NCI-H524 (cell line): ENCODE measurements around the gene VPS26B.
"Not testable (repeated sequence)": the region's sequence is repeated elsewhere in the genome, so short reads cannot be mapped to it uniquely, and the experiment has no call there.

Source experiments
- DNase-seq, 2 experiments: peaks; one replicate each; lab custom pipeline; 2025; lab: John Stamatoyannopoulos, UW

VPS26B gene

DNA sequence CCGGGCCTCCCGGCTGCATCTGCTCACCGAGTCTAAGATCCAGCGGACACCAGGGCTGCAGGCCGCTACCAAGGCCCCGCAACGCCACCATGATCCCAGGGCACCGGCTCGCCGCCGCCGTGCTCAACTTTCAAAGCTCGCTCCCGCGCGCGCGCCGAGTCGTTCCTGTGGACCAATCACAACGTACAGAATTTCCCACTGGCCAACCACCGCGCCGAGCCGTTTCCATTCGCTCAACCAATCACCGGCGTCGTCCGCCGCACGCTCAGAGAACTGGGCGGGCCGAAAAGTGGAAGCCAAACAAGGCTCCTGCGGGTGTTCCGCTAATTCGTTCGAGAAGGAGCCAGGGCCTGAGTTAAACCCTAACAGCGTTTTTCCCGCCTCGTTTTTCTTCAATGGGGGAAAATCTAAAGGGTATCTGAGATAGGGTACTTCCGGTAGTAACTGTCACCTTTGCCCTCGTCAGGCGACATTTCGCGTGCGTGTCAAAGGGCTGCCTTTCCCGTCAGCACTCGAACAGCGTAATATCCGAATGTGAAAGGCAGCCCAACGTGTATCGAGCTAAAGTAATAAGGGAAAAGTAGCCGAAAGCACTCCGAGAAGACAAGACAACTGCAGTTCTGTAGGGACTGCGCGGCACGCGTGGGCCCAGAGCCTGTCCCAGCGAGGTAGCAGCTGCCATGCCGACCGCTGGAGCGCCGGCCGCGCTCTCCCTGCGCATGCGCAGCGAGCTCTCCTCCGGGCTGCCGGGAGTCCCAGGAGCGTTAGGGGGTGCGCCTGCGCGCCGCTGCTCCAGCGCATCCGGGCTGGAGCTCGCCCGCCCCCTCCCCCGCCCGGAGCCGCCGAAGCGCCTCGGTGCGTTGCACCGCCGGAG is at the start of gene VPS26B, which contains the start of gene NCAPD3:
Gene VPS26B, plus strand, starts transcription at position 836 of the 874 bp plus-strand sequence. CDS start 452 bp downstream, outside the sequence.
Gene NCAPD3, minus strand, starts transcription at position 132 of the 874 bp plus-strand sequence. Its CDS starts 41 bp downstream, at position 91.
- DNase-seq = peak; percentile 93 to 95

DNA sequence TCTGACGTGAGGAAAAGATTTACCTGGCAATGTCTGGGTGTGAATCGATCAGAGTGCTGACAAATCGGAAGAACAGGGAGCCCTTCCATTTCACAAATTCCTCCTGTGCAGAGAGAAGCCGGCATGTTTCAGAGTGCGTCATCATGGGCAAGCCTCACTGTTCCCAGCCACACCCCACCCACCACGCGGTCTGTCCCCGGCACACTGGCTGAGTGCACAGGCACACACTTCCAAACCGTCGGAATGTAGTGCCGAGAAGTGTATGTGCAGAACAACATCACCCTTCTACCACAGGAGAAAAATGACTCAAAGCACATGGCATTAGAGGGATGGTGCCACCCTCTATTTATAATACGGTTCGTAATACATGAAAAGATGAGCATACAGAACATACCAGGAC is 48.2 kb upstream of the VPS26B start:
- DNase-seq = no peak

GRCh38 chr11:134178032-134178674 is 46.3 kb upstream of the VPS26B start:
- DNase-seq = no peak

- no peak for DNase-seq
Measured at GRCh38 chr11:134181707-134182106, 42.8 kb upstream of the VPS26B start.

DNA sequence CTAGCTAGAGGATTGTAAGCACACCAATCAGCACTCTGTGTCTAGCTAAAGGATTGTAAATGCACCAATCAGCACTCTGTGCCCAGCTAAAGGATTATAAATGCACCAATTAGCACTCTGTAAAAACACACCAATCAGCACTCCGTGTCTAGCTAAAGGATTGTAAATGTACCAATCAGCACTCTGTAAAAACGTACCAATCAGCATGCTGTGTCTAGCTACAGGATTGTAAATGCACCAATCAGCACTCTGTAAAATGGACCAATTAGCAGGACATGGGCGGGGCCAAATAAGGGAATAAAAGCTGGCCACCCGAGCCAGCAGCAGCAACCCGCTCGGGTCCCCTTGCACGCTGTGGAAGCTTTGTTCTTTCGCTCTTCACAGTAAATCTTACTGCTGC is 36.4 kb upstream of the VPS26B start:
- not testable (repeated sequence) for DNase-seq

GRCh38 chr11:134196756-134197155 is 27.7 kb upstream of the VPS26B start:
- no peak for DNase-seq

DNA sequence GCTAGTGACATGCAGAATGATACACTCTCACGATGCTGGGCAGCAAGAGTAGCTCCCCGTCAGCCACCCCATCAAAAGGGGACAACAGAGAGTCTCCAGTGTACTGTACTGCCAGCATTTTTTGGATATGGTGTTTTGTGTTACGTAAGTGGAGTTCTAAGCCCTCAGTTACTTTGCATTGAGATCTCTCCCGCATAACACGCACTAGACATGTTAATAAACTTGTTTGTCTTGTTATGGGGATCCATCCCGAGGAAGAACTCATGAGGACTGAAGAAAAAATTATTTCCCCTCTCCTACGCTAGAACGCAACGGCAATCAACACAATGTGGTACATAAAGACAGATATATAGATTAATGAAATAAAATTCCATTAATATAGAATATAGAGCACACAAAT is 24.9 kb upstream of the VPS26B start:
- no peak for DNase-seq

DNA sequence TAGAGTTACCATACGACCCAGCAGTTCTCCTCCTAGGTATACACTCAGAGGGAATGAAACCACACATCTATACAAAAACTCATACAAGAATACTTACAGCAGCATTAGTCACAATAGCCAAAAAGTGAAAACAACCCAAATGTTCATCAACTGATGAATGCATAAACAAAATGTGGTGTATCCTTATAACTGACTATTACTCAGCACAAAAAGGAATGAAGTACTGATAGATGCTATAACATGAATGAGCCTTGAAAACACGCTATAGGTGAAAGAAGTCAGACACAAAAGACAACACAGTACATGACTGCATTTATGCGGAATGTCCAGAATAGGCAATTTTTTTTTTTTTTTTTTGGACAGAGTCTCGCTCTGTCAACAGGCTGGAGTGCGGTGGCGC is 23.8 kb upstream of the VPS26B start:
- DNase-seq = no peak

GRCh38 chr11:134202661-134203060 is 21.8 kb upstream of the VPS26B start:
- DNase-seq = peak in 1 of 2 experiments; percentile 17

DNA sequence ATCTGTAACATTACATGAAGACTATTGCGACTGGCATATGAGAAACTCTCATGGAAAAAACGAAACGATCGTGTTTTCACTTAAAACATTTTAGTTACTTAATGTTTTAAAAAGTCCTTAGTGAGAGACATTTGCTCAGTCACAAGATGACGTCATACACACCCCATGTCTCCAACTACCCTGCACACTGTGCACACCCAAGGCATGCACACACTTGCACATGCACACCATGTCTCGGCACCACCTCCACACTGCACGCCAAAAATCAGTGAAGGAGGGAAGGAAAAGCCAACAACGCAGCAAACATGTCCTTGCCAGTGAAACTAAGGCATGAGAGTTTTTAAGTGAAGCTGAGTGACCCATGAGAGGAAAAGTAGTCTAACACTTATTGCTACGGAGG is 18.7 kb upstream of the VPS26B start:
- no peak for DNase-seq

DNA sequence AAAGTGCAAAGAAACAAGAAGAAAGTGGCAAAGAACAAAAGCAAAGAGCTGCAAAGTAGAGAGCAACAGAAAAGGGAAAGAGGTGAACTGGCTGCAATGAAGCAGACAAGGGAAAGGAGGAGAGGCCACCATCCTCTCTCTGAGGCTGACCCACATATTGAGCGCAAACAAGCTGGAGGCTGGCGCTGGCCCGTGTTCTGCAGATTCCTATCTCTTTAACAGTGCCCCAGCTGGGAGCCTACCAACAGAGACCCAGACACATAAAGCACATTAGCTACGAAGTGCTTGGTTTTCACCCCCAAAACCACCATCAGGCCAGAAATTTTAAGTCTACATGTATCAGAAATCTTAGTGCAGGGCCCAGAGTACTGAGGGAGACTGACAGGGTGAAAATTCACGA is 18.3 kb upstream of the VPS26B start:
- DNase-seq = no peak

- DNase-seq = peak in 1 of 2 experiments; percentile 9
Measured at GRCh38 chr11:134207538-134208239, 16.8 kb upstream of the VPS26B start.

DNA sequence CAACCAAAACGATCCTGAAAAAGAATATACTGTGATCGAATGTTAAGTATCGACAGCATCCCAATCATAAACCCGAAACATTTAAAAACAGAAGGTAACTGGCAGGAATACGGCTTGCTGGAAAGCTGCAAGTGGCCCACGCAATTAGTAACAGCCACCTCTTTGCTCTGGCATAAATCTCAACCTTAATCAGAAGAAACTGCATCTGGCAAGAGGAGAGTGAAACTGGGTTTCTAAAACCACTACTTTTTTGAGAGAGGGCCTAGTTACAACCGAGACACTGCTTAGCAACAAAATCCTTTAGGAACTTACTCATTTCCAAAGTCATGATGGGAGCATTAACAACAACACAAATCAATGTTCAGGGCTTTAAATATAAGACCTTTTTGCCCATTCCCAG is 8.6 kb upstream of the VPS26B start:
- DNase-seq = no peak

DNA sequence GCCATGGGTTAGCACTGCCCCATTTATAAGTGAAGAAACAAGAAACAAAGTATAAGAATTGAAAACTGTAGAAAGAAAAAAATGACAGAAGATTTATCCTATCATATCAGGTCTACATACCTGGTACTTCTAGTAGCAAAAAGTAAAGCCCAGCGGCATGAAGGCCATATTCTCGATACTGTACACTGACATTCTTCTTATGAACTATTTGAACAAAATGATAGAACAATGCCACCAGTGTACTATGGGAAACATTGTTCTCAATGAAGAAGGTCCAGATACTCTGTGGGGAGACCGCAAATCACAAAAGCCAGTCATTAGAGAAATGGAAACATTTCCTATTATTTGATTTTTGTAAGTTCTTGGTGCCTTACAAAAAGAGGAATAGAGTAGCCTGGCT is 7.7 kb upstream of the VPS26B start:
- DNase-seq = no peak

- DNase-seq = no peak
Measured at GRCh38 chr11:134223121-134223520, 1.4 kb upstream of the VPS26B start.

GRCh38 chr11:134224710-134225664 is 516 bp downstream of the VPS26B start:
- peak; percentile 16 to 51 for DNase-seq

DNA sequence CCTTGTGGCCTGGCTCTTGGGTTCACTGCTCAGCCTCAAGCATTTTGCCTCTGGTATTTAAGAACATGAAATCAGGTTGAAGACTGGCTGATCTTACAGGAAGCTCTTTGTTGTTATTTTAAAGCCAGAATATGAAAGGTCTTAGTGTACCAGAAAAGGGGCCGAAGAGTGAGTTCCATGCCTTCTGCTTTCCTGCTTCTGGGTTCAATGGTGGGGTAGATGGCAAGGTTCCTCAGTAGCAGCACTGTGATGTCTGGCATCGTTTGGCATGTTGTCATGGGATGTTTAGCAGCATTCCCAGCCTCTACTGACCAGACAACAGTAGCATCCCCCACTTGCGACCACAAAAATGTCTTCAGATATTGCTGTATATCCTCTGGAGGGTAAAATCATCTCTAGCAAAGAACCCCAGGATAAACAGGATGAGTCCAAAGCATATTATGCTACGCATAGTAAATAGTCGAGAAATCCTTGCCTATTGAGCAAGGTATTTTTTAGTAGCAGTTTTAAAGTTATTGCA is 2.4 kb downstream of the VPS26B start:
- no peak for DNase-seq

GRCh38 chr11:134228625-134229024 is 4.2 kb downstream of the VPS26B start:
- DNase-seq = peak in 1 of 2 experiments; percentile 41

DNA sequence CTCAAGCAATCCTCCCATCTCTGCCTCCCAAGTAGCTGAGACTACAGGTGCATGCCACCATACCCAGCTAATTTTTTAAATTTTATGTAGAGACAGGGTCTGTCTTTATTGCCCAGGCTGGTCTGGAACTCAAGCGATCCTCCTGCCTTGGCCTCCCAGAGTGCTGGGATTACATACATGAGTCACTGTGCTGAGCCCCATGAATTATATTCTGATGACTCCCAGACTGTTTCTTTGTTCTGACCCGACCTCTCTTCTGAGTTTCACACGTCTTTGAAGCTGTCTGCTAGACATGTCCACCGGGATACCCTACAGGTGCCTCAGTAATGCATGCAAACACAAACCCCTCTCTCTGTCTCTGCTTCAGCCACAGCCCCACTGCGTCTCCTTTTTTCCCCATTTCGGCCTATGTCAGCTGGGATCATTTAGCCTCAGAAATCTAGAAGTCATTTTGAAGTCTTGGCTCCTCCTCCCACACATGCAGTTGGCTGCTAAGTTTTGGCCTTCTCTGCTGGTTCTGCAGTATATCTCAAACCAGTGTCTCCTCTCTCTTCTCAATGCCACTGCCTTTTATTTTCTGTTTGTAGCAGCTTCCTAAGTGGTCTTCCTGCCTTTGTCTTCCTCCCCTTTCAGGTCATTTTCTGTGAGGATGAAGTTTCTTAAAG is 4.8 kb downstream of the VPS26B start:
- no peak for DNase-seq

DNA sequence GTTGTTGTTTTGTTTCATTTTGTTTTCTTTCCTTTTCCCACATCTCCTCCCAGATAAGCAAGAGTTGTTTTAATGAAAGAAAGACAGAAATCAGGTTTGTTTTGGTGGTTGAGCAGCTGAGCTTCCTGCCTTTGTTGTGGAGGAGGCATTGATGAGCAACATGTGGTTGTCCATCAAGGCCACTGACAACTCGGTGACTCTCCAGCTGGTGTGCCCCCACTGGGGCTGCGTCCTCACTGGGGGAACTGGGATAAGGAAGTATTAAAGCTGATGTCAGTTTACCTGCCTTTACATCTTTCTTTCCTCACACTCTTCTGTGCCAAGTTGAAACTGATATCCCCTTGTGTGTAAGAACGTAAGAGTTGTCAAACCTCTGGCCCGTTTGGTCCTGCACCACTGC is 5.9 kb downstream of the VPS26B start:
- no peak for DNase-seq
